DMS153 treated with DMSO at 0.1 percent for 48 hours (cell line): ENCODE results near the gene ANKRD52.
"Not testable (repeated sequence)": the region's sequence is repeated elsewhere in the genome, so short reads cannot be mapped to it uniquely, and the experiment has no call there.

Source experiments
- DNase-seq: peaks from one replicate; lab custom pipeline; 2025; ENCODE audit not compliant: unreplicated experiment; lab: John Stamatoyannopoulos, UW

ANKRD52 gene

GRCh38 chr12:56216461-56216860 lies 41.7 kb downstream of the ANKRD52 start:
- DNase-seq, result no peak

GRCh38 chr12:56213878-56214277 lies 44.3 kb downstream of the ANKRD52 start:
- DNase-seq, result no peak

GRCh38 chr12:56212361-56212760 lies 45.8 kb downstream of the ANKRD52 start:
- DNase-seq, result no peak

- DNase-seq, result no peak
These were observed 50.2 kb downstream of the ANKRD52 start for GRCh38 chr12:56208006-56208405.

GRCh38 chr12:56206452-56207166 lies 51.6 kb downstream of the ANKRD52 start:
- DNase-seq, result no peak

GRCh38 chr12:56205445-56205844 lies 52.7 kb downstream of the ANKRD52 start:
- no peak for DNase-seq

GRCh38 chr12:56204275-56204674 lies 53.9 kb downstream of the ANKRD52 start:
- DNase-seq, result no peak

- DNase-seq, result no peak
These were observed 55.3 kb downstream of the ANKRD52 start for GRCh38 chr12:56202838-56203237.

- DNase-seq, result no peak
These were observed 55.8 kb downstream of the ANKRD52 start for GRCh38 chr12:56202366-56202765.

- no peak for DNase-seq
These were observed 59.3 kb downstream of the ANKRD52 start for GRCh38 chr12:56198836-56199235.

- DNase-seq, result no peak
These were observed 60.1 kb downstream of the ANKRD52 start for GRCh38 chr12:56197921-56198635.

GRCh38 chr12:56196818-56197550 lies 61.2 kb downstream of the ANKRD52 start:
- DNase-seq, result not testable (repeated sequence)

- peak; percentile 71 for DNase-seq
These were observed 65.1 kb downstream of the ANKRD52 start for GRCh38 chr12:56193025-56193578.

- DNase-seq, result no peak
These were observed 65.6 kb downstream of the ANKRD52 start for GRCh38 chr12:56192582-56192981.

- no peak for DNase-seq
These were observed 67.5 kb downstream of the ANKRD52 start for GRCh38 chr12:56190695-56191155.

GRCh38 chr12:56189918-56190694 lies 68.1 kb downstream of the ANKRD52 start:
- peak; percentile 72 for DNase-seq

GRCh38 chr12:56189099-56189917 lies 68.9 kb downstream of the ANKRD52 start, which contains the start of gene SMARCC2:
TSS of gene SMARCC2 (minus strand) at chr12:56189483. CDS start at chr12:56189461, 22 bp downstream.
- DNase-seq, result peak; percentile 78

- peak; percentile 5 for DNase-seq
These were observed 69.4 kb downstream of the ANKRD52 start for GRCh38 chr12:56188778-56189098.

GRCh38 chr12:56188131-56188777 lies 69.9 kb downstream of the ANKRD52 start:
- no peak for DNase-seq
